ENCODE measurements around the gene UBE2M.
A peak's percentile ranks its signal among the peaks of the same experiment; 100 is the strongest.
"Not testable (repeated sequence)": the region's sequence is repeated elsewhere in the genome, so short reads cannot be mapped to it uniquely, and the experiment has no call there.

Gene UBE2M

GRCh38 chr19:58558066-58558622 lies at the start of gene UBE2M:
UBE2M (minus strand) TSS chr19:58558611; CDS start chr19:58558381, 230 bp downstream.
- no peaks in the 10 kb centered on the region for H3K27me3 Mint-ChIP-seq
- H3K27ac Mint-ChIP-seq, result peak within 1 kb of the TSS; percentile 100
- no peak for DNase-seq
- H3K36me3 Mint-ChIP-seq (ENCODE audit: low read depth), result peaks cover 74% of the 10 kb centered on the region
- H3K4me3 Mint-ChIP-seq, result peak within 1 kb of the TSS; percentile 97
- peaks cover 73% of the 10 kb centered on the region for H3K4me1 Mint-ChIP-seq (ENCODE audit: low read depth)
- no peaks in the 10 kb centered on the region for H3K9me3 Mint-ChIP-seq

GRCh38 chr19:58607213-58607612 lies 48.8 kb upstream of the UBE2M start:
- not testable (repeated sequence) for H3K27me3 Mint-ChIP-seq; DNase-seq; H3K36me3 Mint-ChIP-seq (ENCODE audit: low read depth); H3K4me3 Mint-ChIP-seq; H3K4me1 Mint-ChIP-seq (ENCODE audit: low read depth); H3K9me3 Mint-ChIP-seq; H3K27ac Mint-ChIP-seq

- H3K9me3 Mint-ChIP-seq; H3K36me3 Mint-ChIP-seq (ENCODE audit: low read depth); DNase-seq; H3K27me3 Mint-ChIP-seq; H3K4me1 Mint-ChIP-seq (ENCODE audit: low read depth); H3K27ac Mint-ChIP-seq; H3K4me3 Mint-ChIP-seq: not testable (repeated sequence)
These were observed 48.0 kb upstream of the UBE2M start for GRCh38 chr19:58606251-58606896.

- Mint-ChIP-seq H3K4me3 (no peak overlapping the region), H3K4me1 (ENCODE audit: low read depth) (peaks cover 3% of the 10 kb centered on the region), H3K9me3 (no peaks in the 10 kb centered on the region), H3K27me3 (no peaks in the 10 kb centered on the region), H3K27ac (no peak overlapping the region), H3K36me3 (ENCODE audit: low read depth) (peaks cover 26% of the 10 kb centered on the region)
- no peak for DNase-seq
These were observed 27.8 kb upstream of the UBE2M start for GRCh38 chr19:58586133-58586765.

- Mint-ChIP-seq H3K4me3 (no peak overlapping the region), H3K27ac (no peak overlapping the region), H3K27me3 (no peaks in the 10 kb centered on the region), H3K9me3 (no peaks in the 10 kb centered on the region), H3K4me1 (ENCODE audit: low read depth) (peaks cover 9% of the 10 kb centered on the region), H3K36me3 (ENCODE audit: low read depth) (peaks cover 28% of the 10 kb centered on the region)
- DNase-seq, result no peak
These were observed 27.2 kb upstream of the UBE2M start for GRCh38 chr19:58585442-58586132.

GRCh38 chr19:58584498-58585441 lies 26.4 kb upstream of the UBE2M start:
- Mint-ChIP-seq H3K36me3 (ENCODE audit: low read depth) (peaks cover 28% of the 10 kb centered on the region), H3K4me1 (ENCODE audit: low read depth) (peaks cover 9% of the 10 kb centered on the region), H3K27me3 (no peaks in the 10 kb centered on the region), H3K4me3 (no peak overlapping the region), H3K27ac (no peak overlapping the region), H3K9me3 (no peaks in the 10 kb centered on the region)
- no peak for DNase-seq

- Mint-ChIP-seq H3K4me1 (ENCODE audit: low read depth) (peaks cover 26% of the 10 kb centered on the region), H3K4me3 (no peak overlapping the region), H3K36me3 (ENCODE audit: low read depth) (peaks cover 35% of the 10 kb centered on the region), H3K27ac (no peak overlapping the region), H3K27me3 (no peaks in the 10 kb centered on the region), H3K9me3 (no peaks in the 10 kb centered on the region)
- DNase-seq, result no peak
These were observed 24.6 kb upstream of the UBE2M start for GRCh38 chr19:58582985-58583384.

- Mint-ChIP-seq H3K4me1 (ENCODE audit: low read depth) (peaks cover 34% of the 10 kb centered on the region), H3K4me3 (no peak overlapping the region), H3K9me3 (no peaks in the 10 kb centered on the region), H3K36me3 (ENCODE audit: low read depth) (peaks cover 39% of the 10 kb centered on the region), H3K27me3 (no peaks in the 10 kb centered on the region), H3K27ac (peak overlapping the region; percentile 87)
- peak; percentile 93 for DNase-seq
These were observed 23.1 kb upstream of the UBE2M start for GRCh38 chr19:58581227-58582141.

- H3K9me3 Mint-ChIP-seq, result no peaks in the 10 kb centered on the region
These were observed 21.2 kb upstream of the UBE2M start for GRCh38 chr19:58579473-58580142.

GRCh38 chr19:58578012-58578925 lies 19.9 kb upstream of the UBE2M start:
- Mint-ChIP-seq H3K27me3 (no peaks in the 10 kb centered on the region), H3K4me3 (peak overlapping the region; percentile 39), H3K9me3 (no peaks in the 10 kb centered on the region), H3K27ac (peak overlapping the region; percentile 86), H3K36me3 (ENCODE audit: low read depth) (peaks cover 36% of the 10 kb centered on the region), H3K4me1 (ENCODE audit: low read depth) (peaks cover 52% of the 10 kb centered on the region)
- DNase-seq, result peak; percentile 34

More at GRCh38 chr19:58579473-58580142, 21.2 kb upstream of the UBE2M start:
- Mint-ChIP-seq H3K27ac (peak overlapping the region; percentile 63), H3K27me3 (no peaks in the 10 kb centered on the region), H3K4me1 (ENCODE audit: low read depth) (peaks cover 41% of the 10 kb centered on the region), H3K36me3 (ENCODE audit: low read depth) (peaks cover 43% of the 10 kb centered on the region), H3K4me3 (no peak overlapping the region)
- no peak for DNase-seq

- Mint-ChIP-seq H3K27ac (peak overlapping the region; percentile 86), H3K36me3 (ENCODE audit: low read depth) (peaks cover 34% of the 10 kb centered on the region)
- not testable (repeated sequence) for H3K27me3 Mint-ChIP-seq
These were observed 19.2 kb upstream of the UBE2M start for GRCh38 chr19:58577581-58577980.

More at GRCh38 chr19:58577581-58577980, 19.2 kb upstream of the UBE2M start:
- H3K9me3 Mint-ChIP-seq, result not testable (repeated sequence)
- peak; percentile 24 for DNase-seq
- Mint-ChIP-seq H3K4me3 (peak overlapping the region; percentile 39), H3K4me1 (ENCODE audit: low read depth) (peaks cover 55% of the 10 kb centered on the region)
